Measurements from ENCODE around the gene BNIP1.

The BNIP1 gene

DNA sequence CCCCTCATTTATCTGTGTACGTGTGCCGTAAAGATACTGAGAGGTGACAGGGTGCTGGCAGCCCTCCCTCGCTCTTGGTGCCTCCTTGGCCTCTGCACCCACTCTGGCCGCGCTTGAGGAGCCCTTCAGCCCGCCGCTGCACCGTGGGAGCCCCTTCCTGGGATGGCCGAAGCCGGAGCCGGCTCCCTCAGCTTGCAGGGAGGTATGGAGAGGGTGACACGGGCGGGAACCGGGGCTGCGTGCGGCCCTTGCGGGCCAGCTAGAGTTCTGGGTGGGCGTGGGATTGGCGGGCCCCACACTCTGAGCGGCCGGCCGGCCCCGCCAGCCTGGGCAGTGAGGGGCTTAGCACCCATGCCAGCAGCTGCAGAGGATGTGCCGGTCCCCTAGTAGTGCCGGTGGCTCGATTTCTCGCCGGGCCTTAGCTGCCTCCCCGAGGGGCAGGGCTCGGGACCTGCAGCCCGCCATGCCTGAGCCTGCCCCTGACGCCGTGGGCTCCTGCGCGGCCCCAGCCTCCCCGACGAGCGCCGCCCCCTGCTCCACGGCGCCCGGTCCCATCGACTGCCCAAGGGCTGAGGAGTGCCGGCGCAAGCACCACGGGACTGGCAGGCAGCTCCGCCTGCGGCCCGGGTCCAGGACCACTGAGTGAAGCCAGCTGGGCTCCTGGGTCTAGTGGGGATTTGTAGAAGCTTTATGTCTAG is 69.1 kb downstream of the BNIP1 start:
- no peak for DNase-seq
